Activated CD8-positive, alpha-beta T cell treated with anti-CD3 and anti-CD28 coated beads for 36 hours (primary cell): ENCODE measurements around the gene RBM28. TPM values are rescaled to one million over a fixed set of nuclear protein-coding genes. Genes with fewer than 3 reads are reported as not detected.

Source experiments
- ATAC-seq: fragments of 200-7000 bp; cut with Tn5 transposase; one replicate; pipeline ENCODE4 v1.10.0; 2021; ENCODE audit warnings: mild to moderate bottlenecking, moderate library complexity
- CTCF ChIA-PET: fragments of 350-600 bp; sonication (Branson Sonifier 250); formaldehyde crosslinking; loops from one replicate; lab custom pipeline; 2021; ENCODE audit warnings: antibody characterized with exemption; lab: Charles Lee
- POLR2A ChIA-PET: fragments of 350-600 bp; sonication (Branson Sonifier 250); formaldehyde crosslinking; loops from one replicate; lab custom pipeline; 2021; ENCODE audit warnings: antibody characterized with exemption; lab: Charles Lee
- DNase-seq: peaks from one replicate; pipeline ENCODE4 v3.0.0-alpha.2; 2020
- H3K27ac Mint-ChIP-seq: one replicate; pipeline ENCODE4 v1.8.0; 2021; ENCODE audit warnings: mild to moderate bottlenecking, mixed read lengths
- H3K27me3 Mint-ChIP-seq: one replicate; pipeline ENCODE4 v1.8.0; 2021; ENCODE audit warnings: mixed read lengths
- H3K36me3 Mint-ChIP-seq: one replicate; pipeline ENCODE4 v1.8.0; 2021; ENCODE audit warnings: low read depth, mixed read lengths
- H3K4me1 Mint-ChIP-seq: one replicate; pipeline ENCODE4 v1.8.0; 2021; ENCODE audit warnings: low read depth, mixed read lengths
- H3K4me3 Mint-ChIP-seq: one replicate; pipeline ENCODE4 v1.8.0; 2021; ENCODE audit warnings: mild to moderate bottlenecking, moderate library complexity, mixed read lengths
- H3K9me3 Mint-ChIP-seq: one replicate; pipeline ENCODE4 v1.8.0; 2021; ENCODE audit warnings: mixed read lengths
- intact Hi-C: fragments of 100-400 bp; cut with micrococcal nuclease; formaldehyde crosslinking; loops from one replicate; pipeline ENCODE4 v1.10.0; 2022
- total RNA-seq, 2 experiments: library from RNA; stranded (reverse); gene quantifications; one replicate each; pipeline ENCODE4 v1.2.3, GENCODE V29; 2021
- TF ChIP-seq, protein P1 (sequence below): fragments of 200-600 bp; IDR thresholded peaks from one replicate; pipeline ENCODE4 v1.8.0; 2022; ENCODE audit warnings: antibody characterized with exemption, mild to moderate bottlenecking

Gene RBM28
- total RNA-seq, 2 experiments from 2014 or later: 55.3 to 55.6 TPM

DNA sequence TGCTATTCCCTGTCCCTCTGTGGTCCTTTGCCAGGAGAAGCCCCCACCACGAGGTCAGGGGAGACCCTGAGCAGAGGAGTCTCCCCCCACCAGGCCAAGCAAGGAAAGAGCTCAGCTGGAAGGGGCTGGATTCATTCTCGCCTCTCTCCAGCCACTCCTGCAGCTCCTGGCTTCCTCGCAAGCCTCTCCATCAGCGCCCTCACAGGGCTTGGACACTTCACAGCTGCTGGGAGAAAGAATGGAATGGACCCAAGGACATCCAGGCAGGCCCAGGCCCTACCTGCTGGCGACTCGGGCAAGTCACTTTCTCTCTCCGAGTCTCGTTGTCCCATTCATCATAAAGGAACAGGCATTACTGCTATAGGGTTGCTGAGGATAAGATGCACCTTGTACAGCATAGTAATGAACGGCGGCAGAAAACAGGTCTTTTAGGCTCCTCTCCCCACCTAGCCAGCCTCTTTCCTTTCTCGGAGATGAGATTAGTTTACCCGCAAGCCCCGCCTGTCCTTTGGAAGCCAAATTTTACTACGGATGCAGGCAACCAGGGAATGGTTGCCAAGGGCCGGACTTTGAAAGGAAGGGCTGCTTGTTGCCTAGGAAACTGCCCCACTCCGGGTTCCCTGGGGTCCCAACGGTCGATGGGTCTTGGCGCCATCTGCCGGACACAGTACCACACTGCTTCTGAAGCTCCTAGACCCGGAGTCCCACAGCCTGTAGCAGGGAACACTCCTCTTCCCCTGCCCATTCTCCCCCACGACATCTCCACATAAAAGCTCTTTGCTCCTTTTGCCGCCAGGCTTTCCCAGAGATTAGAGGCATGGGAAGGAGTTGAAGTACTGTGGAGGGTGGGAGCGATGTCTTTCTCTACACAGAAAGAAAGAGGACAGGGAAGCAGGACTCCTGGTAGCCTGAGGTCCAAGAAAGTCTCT lies 43.8 kb upstream of the RBM28 start:
- POLR2A ChIA-PET: interaction anchor here (0.8 to 1.0 kb wide), 3 partner anchors 34 to 58 kb away, joined by 3 read pairs; no protein-coding TSS in a partner anchor
- peaks cover 2% of the 10 kb centered on the region for H3K36me3 Mint-ChIP-seq
- CTCF ChIA-PET: interaction anchor here (0.5 to 9.4 kb wide), 26 partner anchors 10 to 544 kb away, joined by 3 to 264 read pairs (median 5); partner anchors contain the start of genes IMPDH1, PRRT4 and RBM28
- H3K27me3 Mint-ChIP-seq: no peaks in the 10 kb centered on the region
- no peaks in the 10 kb centered on the region for H3K4me1 Mint-ChIP-seq
- H3K9me3 Mint-ChIP-seq: no peaks in the 10 kb centered on the region
- ATAC-seq: peak; percentile 95
- intact Hi-C loops: loop anchor here (2.0 kb wide), 1 partner anchor 41 kb away; no protein-coding TSS in a partner anchor
- no peak overlapping the region for H3K27ac Mint-ChIP-seq
- no peak overlapping the region for H3K4me3 Mint-ChIP-seq
- TF ChIP-seq, protein P1, sequence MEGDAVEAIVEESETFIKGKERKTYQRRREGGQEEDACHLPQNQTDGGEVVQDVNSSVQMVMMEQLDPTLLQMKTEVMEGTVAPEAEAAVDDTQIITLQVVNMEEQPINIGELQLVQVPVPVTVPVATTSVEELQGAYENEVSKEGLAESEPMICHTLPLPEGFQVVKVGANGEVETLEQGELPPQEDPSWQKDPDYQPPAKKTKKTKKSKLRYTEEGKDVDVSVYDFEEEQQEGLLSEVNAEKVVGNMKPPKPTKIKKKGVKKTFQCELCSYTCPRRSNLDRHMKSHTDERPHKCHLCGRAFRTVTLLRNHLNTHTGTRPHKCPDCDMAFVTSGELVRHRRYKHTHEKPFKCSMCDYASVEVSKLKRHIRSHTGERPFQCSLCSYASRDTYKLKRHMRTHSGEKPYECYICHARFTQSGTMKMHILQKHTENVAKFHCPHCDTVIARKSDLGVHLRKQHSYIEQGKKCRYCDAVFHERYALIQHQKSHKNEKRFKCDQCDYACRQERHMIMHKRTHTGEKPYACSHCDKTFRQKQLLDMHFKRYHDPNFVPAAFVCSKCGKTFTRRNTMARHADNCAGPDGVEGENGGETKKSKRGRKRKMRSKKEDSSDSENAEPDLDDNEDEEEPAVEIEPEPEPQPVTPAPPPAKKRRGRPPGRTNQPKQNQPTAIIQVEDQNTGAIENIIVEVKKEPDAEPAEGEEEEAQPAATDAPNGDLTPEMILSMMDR: peak; percentile 88
- DNase-seq: peak; percentile 85

DNA sequence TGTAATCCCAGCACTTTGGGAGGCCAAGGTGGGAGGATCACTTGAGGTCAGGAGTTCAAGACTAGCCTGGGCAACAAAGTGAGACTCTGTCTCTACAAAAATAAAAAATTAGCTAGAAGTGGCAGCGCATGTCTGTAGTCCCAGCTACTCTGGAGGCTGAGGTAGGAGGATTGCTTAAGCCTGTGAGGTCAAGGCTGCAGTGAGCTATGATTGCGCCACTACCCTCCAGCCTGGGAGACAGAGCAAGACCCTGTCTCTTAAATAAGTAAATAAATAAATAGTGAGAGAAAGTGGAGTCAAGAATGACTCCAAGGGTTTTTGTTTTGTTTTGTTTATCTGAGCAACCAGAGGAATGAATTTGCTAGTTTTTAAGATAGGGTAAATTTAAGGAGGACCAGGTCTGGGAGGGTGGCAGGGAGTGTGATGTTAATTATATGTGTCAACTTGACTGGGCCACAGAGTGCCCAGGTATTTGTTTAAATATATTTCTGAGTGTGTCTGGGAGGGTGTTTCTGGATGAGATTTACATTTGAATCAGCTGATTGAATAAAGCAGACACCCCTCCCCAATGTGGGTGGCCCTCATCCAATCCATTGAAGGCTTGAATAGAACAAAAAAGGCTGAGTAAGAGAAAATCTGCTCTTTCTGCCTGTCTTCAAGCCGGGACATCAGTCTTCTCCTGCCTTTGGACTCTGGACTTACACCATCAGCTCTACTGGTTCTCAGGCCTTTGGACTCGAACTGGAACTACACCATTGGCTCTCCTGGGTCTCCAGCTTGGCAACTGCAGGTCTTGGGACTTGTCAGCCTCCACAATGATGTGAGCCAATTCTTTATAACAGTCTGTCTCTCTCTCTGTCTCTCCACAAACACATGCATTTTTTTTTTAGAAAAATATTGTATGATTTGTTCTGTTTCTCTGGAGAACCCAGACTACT lies 42.5 kb upstream of the RBM28 start:
- no peak for DNase-seq
- CTCF ChIA-PET: interaction anchor here (0.7 to 9.4 kb wide), 18 partner anchors 9 to 282 kb away, joined by 3 to 264 read pairs (median 12); partner anchors contain the start of genes PRRT4 and RBM28
- intact Hi-C loops: loop anchor here (2.0 kb wide), 1 partner anchor 39 kb away; no protein-coding TSS in a partner anchor

DNA sequence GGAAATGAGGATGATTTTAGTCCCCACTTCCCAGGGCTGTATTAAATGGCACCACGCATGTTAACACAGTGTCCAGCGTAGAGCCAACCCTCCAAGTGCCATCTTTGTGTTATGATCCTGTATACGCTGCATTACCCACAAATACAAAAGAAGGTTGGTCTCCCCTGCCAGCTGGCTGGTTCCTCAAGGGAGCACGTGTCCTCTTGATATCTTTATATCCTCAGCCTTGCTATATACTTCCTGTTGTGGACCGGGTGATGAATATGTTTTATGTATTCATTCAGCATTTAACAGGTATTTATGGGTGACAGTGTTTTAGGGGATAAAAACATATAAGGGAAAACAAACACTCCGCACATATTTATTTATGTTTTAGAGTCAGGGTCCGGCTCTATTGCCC lies 41.0 kb upstream of the RBM28 start:
- no peak overlapping the region for H3K27ac Mint-ChIP-seq
- intact Hi-C loops: no loop called here
- H3K36me3 Mint-ChIP-seq: no peaks in the 10 kb centered on the region
- H3K9me3 Mint-ChIP-seq: no peaks in the 10 kb centered on the region
- no peak overlapping the region for H3K4me3 Mint-ChIP-seq
- DNase-seq (no peak), ATAC-seq (no peak)
- TF ChIP-seq, protein P1: no peak
- POLR2A ChIA-PET: no interaction called here
- no peaks in the 10 kb centered on the region for H3K27me3 Mint-ChIP-seq
- CTCF ChIA-PET: interaction anchor here (0.6 to 8.7 kb wide), 5 partner anchors 14 to 41 kb away, joined by 3 to 84 read pairs (median 9); partner anchors contain the start of gene RBM28
- no peaks in the 10 kb centered on the region for H3K4me1 Mint-ChIP-seq

More for the DNA sequence above, 42.5 kb upstream of the RBM28 start:
- TF ChIP-seq, protein P1: no peak
- no peaks in the 10 kb centered on the region for H3K27me3 Mint-ChIP-seq
- no peak for ATAC-seq
- H3K27ac Mint-ChIP-seq: no peak overlapping the region
- no peaks in the 10 kb centered on the region for H3K4me1 Mint-ChIP-seq
- POLR2A ChIA-PET: interaction anchor here (0.8 to 1.0 kb wide), 2 partner anchors 33 to 35 kb away, joined by 3 read pairs; no protein-coding TSS in a partner anchor
- no peak overlapping the region for H3K4me3 Mint-ChIP-seq
- no peaks in the 10 kb centered on the region for H3K36me3 Mint-ChIP-seq
- no peaks in the 10 kb centered on the region for H3K9me3 Mint-ChIP-seq

DNA sequence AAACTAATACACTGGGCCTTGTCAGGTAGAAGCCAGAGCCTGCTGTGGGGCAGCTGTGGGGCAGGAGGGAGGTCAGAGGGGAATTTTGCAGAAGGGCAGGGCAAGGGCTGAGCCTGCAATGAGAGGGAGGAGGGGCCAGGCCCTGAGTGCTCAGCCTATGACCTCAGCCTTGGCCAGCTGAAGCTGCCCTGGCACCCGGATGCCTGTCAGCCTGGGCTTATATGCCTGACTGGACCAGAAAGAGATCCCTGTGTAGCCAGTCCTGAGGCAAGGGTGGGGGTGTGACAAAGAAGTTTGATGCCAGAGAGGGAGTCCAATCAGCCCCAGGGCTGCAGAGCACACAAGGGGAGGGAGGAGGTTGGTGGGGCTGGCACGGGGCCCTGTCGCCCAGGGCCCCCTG lies 40.1 kb upstream of the RBM28 start:
- Mint-ChIP-seq H3K4me1 (no peaks in the 10 kb centered on the region), H3K4me3 (no peak overlapping the region), H3K36me3 (no peaks in the 10 kb centered on the region), H3K27ac (no peak overlapping the region), H3K27me3 (no peaks in the 10 kb centered on the region), H3K9me3 (no peaks in the 10 kb centered on the region)
- POLR2A ChIA-PET: interaction anchor here (1.4 kb wide), 1 partner anchor 40 kb away, joined by 4 read pairs; the partner anchor contains the start of gene RBM28
- no peak for ATAC-seq
- intact Hi-C loops: no loop called here
- CTCF ChIA-PET: interaction anchor here (1.2 to 8.7 kb wide), 6 partner anchors 11 to 42 kb away, joined by 3 to 84 read pairs (median 14); partner anchors contain the start of gene RBM28
- TF ChIP-seq, protein P1: no peak
- DNase-seq: no peak
